HEK293T (cell line): Measurements from ENCODE around the gene MAN2A1.

Experiments
- FOXA1 ChIP-seq: fragments of 450-650 bp; IDR thresholded peaks from 2 replicates; pipeline ENCODE4 v1.6.1; 2016; ENCODE audit warnings: mild to moderate bottlenecking
- FOXK2 ChIP-seq: fragments of 450-650 bp; IDR thresholded peaks from 2 replicates; pipeline ENCODE4 v1.6.1; 2016; ENCODE audit warnings: mild to moderate bottlenecking
- HDGF ChIP-seq: fragments of 450-650 bp; IDR thresholded peaks from 2 replicates; pipeline ENCODE4 v1.6.1; 2017; ENCODE audit warnings: antibody characterized with exemption, borderline replicate concordance
- SP1 ChIP-seq: fragments of 450-650 bp; IDR thresholded peaks from 2 replicates; pipeline ENCODE4 v1.6.1; 2017
- SUZ12 ChIP-seq: fragments of 450-650 bp; IDR thresholded peaks from 2 replicates; pipeline ENCODE4 v1.6.1; 2016; ENCODE audit warnings: mild to moderate bottlenecking
- ZNF384 ChIP-seq: fragments of 450-650 bp; IDR thresholded peaks from 2 replicates; pipeline ENCODE4 v1.6.1; 2016

GRCh38 chr5:109903061-109903460, 213.3 kb downstream of the MAN2A1 start:
- no peak for TF ChIP-seq ZNF384
- TF ChIP-seq SP1: no peak
- TF ChIP-seq FOXK2: no peak
- no peak for TF ChIP-seq HDGF
- TF ChIP-seq FOXA1: no peak
- no peak for TF ChIP-seq SUZ12
